KMS-11 (cell line): ENCODE data around the gene P2RX5.
A peak's percentile ranks its signal among the peaks of the same experiment; 100 is the strongest.

Experiments
- H2AFZ ChIP-seq: fragments of 200-600 bp; sonication (generic); 2 replicates; pipeline ENCODE4 v1.6.1; 2016; ENCODE audit warnings: antibody characterized with exemption, mixed run types, low read depth
- H3K27ac ChIP-seq: fragments of 200-600 bp; sonication (generic); 2 replicates; pipeline ENCODE4 v1.6.1; 2016; ENCODE audit warnings: mild to moderate bottlenecking, mixed run types
- H3K27me3 ChIP-seq: fragments of 200-600 bp; sonication (generic); 2 replicates; pipeline ENCODE4 v1.6.1; 2017; ENCODE audit warnings: mild to moderate bottlenecking, low read depth, mixed run types, moderate library complexity; ENCODE audit not compliant: insufficient read depth
- H3K36me3 ChIP-seq: fragments of 200-600 bp; sonication (generic); 2 replicates; pipeline ENCODE4 v1.6.1; 2017; ENCODE audit warnings: mild to moderate bottlenecking, mixed run types; ENCODE audit not compliant: insufficient read depth
- H3K4me1 ChIP-seq: fragments of 200-600 bp; sonication (generic); 2 replicates; pipeline ENCODE4 v1.6.1; 2016; ENCODE audit warnings: mild to moderate bottlenecking, low read depth, mixed run types; ENCODE audit not compliant: poor library complexity, severe bottlenecking
- H3K4me2 ChIP-seq: fragments of 200-600 bp; sonication (generic); 2 replicates; pipeline ENCODE4 v1.7.0; 2016; ENCODE audit warnings: mild to moderate bottlenecking, mixed run types
- H3K4me3 ChIP-seq: fragments of 200-600 bp; sonication (generic); IDR thresholded peaks from 2 replicates; pipeline ENCODE4 v1.6.1; 2017; ENCODE audit warnings: low read depth, low read length, mixed read lengths; ENCODE audit not compliant: insufficient read depth
- H3K79me2 ChIP-seq: fragments of 200-600 bp; sonication (generic); 2 replicates; pipeline ENCODE4 v1.6.1; 2016; ENCODE audit warnings: low read depth, mixed run types; ENCODE audit not compliant: insufficient read depth
- H3K9ac ChIP-seq: fragments of 200-600 bp; sonication (generic); 2 replicates; pipeline ENCODE4 v1.6.1; 2016; ENCODE audit warnings: mild to moderate bottlenecking, mixed run types
- H4K20me1 ChIP-seq: fragments of 200-600 bp; sonication (generic); 2 replicates; pipeline ENCODE4 v1.6.1; 2016; ENCODE audit warnings: mild to moderate bottlenecking, mixed run types; ENCODE audit not compliant: insufficient read depth
- TF ChIP-seq, protein P1 (sequence below): fragments of 200-600 bp; sonication (generic); conservative IDR thresholded peaks from 2 replicates; pipeline ENCODE4 v1.6.1; 2017; ENCODE audit warnings: low read depth, mild to moderate bottlenecking, antibody characterized with exemption, low read length, moderate library complexity, mixed read lengths

The P2RX5 gene

GRCh38 chr17:3672571-3672970 is 23.4 kb downstream of the P2RX5 start:
- H3K9ac ChIP-seq = no peak overlapping the region
- no peak overlapping the region for H3K4me2 ChIP-seq
- TF ChIP-seq, protein P1, sequence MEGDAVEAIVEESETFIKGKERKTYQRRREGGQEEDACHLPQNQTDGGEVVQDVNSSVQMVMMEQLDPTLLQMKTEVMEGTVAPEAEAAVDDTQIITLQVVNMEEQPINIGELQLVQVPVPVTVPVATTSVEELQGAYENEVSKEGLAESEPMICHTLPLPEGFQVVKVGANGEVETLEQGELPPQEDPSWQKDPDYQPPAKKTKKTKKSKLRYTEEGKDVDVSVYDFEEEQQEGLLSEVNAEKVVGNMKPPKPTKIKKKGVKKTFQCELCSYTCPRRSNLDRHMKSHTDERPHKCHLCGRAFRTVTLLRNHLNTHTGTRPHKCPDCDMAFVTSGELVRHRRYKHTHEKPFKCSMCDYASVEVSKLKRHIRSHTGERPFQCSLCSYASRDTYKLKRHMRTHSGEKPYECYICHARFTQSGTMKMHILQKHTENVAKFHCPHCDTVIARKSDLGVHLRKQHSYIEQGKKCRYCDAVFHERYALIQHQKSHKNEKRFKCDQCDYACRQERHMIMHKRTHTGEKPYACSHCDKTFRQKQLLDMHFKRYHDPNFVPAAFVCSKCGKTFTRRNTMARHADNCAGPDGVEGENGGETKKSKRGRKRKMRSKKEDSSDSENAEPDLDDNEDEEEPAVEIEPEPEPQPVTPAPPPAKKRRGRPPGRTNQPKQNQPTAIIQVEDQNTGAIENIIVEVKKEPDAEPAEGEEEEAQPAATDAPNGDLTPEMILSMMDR = no peak
- no peaks in the 10 kb centered on the region for H3K27me3 ChIP-seq
- peaks cover 21% of the 10 kb centered on the region for H3K79me2 ChIP-seq
- no peak overlapping the region for H3K4me3 ChIP-seq
- no peak overlapping the region for H3K27ac ChIP-seq
- peaks cover 8% of the 10 kb centered on the region for H3K4me1 ChIP-seq
- no peak overlapping the region for H2AFZ ChIP-seq
- H4K20me1 ChIP-seq = no peaks in the 10 kb centered on the region
- no peaks in the 10 kb centered on the region for H3K36me3 ChIP-seq

DNA sequence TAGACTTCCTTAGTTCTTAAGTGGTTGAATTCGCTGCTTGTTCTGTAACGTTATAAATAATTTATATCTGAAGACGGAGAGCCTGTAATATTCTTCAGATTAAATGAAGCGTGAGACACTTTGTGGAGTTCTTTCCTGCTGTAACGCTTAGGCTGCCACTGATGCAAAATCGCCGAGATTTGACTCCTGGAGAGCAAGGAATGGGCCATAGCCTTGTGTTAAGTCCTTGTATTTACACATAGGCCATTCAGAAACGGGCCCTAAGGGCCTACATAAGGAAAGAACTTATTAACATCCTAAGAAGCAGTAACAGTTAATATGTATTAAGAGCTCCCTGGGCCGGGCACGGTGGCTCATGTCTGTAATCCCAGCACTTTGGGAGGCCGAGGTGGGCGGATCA is 26.4 kb downstream of the P2RX5 start:
- H3K4me3 ChIP-seq = no peak overlapping the region
- H3K36me3 ChIP-seq = no peaks in the 10 kb centered on the region
- H2AFZ ChIP-seq = no peak overlapping the region
- peaks cover 21% of the 10 kb centered on the region for H3K79me2 ChIP-seq
- H3K27ac ChIP-seq = no peak overlapping the region; the same call in 1 of the 2 replicates
- TF ChIP-seq, protein P1 = no peak
- H3K4me2 ChIP-seq = peak overlapping the region; percentile 76
- no peaks in the 10 kb centered on the region for H3K27me3 ChIP-seq
- peaks cover 11% of the 10 kb centered on the region for H3K4me1 ChIP-seq
- H3K9ac ChIP-seq = peak overlapping the region; percentile 58; the same call in 1 of the 2 replicates
- no peaks in the 10 kb centered on the region for H4K20me1 ChIP-seq

DNA sequence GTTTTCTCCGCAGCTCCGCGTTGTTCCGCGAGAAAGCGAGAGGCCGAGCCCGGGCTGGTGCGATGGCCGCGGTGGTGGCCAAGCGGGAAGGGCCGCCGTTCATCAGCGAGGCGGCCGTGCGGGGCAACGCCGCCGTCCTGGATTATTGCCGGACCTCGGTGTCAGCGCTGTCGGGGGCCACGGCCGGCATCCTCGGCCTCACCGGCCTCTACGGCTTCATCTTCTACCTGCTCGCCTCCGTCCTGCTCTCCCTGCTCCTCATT is 26.9 kb downstream of the P2RX5 start:
- H2AFZ ChIP-seq = peak overlapping the region; percentile 57; the same call in 1 of the 2 replicates
- TF ChIP-seq, protein P1 = no peak
- no peak overlapping the region for H3K4me3 ChIP-seq

DNA sequence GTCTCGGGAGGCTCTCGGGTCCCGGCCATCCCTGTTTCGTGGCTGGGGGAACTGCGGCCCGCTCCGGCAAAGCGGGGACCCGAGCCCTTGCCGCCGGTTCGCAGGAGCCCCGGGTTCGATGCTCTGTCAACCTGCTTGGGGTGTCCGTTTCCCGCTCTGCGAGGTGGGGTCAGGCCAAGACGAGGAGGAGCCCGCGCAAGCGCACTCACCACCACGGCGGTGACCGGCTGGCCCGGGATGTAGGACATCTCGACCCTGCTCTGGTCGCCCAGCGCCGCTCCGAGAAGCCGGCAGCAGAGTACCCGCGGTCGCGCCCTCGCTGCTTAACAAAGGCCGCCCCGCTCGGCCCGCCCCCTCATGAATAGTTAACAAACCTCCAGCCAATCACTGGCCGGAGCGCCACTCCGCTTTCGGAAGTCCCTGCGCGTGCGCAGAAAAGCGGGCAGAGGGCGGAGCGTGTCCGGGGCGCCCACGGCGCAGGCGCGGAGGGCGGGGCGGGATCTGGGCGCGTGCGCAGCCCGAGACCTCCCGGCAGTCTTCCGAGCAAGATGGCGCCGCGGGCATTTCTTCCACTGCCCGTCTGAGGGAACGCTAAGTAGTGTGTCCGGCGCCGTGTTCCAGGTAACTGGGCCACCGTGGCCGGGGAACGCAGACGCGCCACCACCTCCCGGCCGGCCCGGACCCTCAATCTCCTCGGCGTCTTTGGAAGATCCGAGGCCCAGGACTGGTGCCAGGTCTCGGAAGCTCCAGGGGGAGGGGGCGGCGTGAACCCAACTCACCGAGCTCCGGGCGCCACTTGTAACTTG is 27.5 kb downstream of the P2RX5 start, which contains the start of the genes EMC6 and TAX1BP3:
EMC6 (plus strand) TSS at position 534 of the 806 bp plus-strand sequence. CDS start 335 bp downstream, outside the sequence.
TAX1BP3 (minus strand) TSS at position 300 of the 806 bp plus-strand sequence; CDS start at position 248, 52 bp downstream.
- H3K9ac ChIP-seq = peak within 1 kb of the TSS; percentile 58; the same call in 1 of the 2 replicates
- no peak within 1 kb of the TSS for H3K4me3 ChIP-seq
- no peaks in the 10 kb centered on the region for H3K36me3 ChIP-seq
- peak within 1 kb of the TSS; percentile 57; the same call in 1 of the 2 replicates for H2AFZ ChIP-seq
- no peaks in the 10 kb centered on the region for H4K20me1 ChIP-seq
- H3K27me3 ChIP-seq = no peaks in the 10 kb centered on the region
- peaks cover 21% of the 10 kb centered on the region for H3K79me2 ChIP-seq
- TF ChIP-seq, protein P1 = no peak
- H3K4me1 ChIP-seq = peaks cover 11% of the 10 kb centered on the region
- H3K4me2 ChIP-seq = peak within 1 kb of the TSS; percentile 76
- H3K27ac ChIP-seq = peak within 1 kb of the TSS; percentile 43; the same call in 1 of the 2 replicates

More for the DNA sequence above, 26.9 kb downstream of the P2RX5 start:
- peaks cover 11% of the 10 kb centered on the region for H3K4me1 ChIP-seq
- H3K36me3 ChIP-seq = no peaks in the 10 kb centered on the region
- H3K27me3 ChIP-seq = no peaks in the 10 kb centered on the region
- H3K79me2 ChIP-seq = peaks cover 21% of the 10 kb centered on the region
- H4K20me1 ChIP-seq = no peaks in the 10 kb centered on the region
- peak overlapping the region; percentile 58; the same call in 1 of the 2 replicates for H3K9ac ChIP-seq
- H3K4me2 ChIP-seq = peak overlapping the region; percentile 76
- H3K27ac ChIP-seq = peak overlapping the region; percentile 43; the same call in 1 of the 2 replicates
